OCI-LY7 (cell line): ENCODE data around the gene MAPK13.

Experiments used
- CTCF ChIP-seq: fragments of 200-600 bp; sonication (generic); conservative IDR thresholded peaks from 2 replicates; pipeline ENCODE4 v1.5.1; 2014; ENCODE audit warnings: mild to moderate bottlenecking, antibody characterized with exemption, low read length, moderate library complexity, mixed read lengths
- EZH2phosphoT487 ChIP-seq: fragments of 200-600 bp; sonication (generic); IDR thresholded peaks from 2 replicates; pipeline ENCODE4 v1.6.1; 2018; ENCODE audit warnings: low read depth, borderline replicate concordance, mild to moderate bottlenecking, mixed run types, antibody characterized with exemption, low read length, moderate library complexity, mixed read lengths

GRCh38 chr6:36082318-36082717 is 48.0 kb upstream of the MAPK13 start:
- no peak for TF ChIP-seq CTCF
- TF ChIP-seq EZH2phosphoT487 = no peak
